Adipose tissue (tissue), 3 donors: ENCODE measurements around the gene FAM9C. TPM values are rescaled to one million over a fixed set of nuclear protein-coding genes. Genes with fewer than 3 reads are reported as not detected.
"Not testable (repeated sequence)": the region's sequence is repeated elsewhere in the genome, so short reads cannot be mapped to it uniquely, and the experiment has no call there.

Source experiments
- H3K27ac ChIP-seq: one replicate; pipeline ENCODE4 v1.5.1; 2013; ENCODE audit warnings: low read depth, low read length
- WGBS, 3 donors: extraction: QIAGEN DNeasy Blood & Tissue Kit; methylation state at CpG; one replicate each; pipeline ENCODE4 v1.1.7; 2013; 5-methylcytosine and 5-hydroxymethylcytosine counted together
- polyA plus RNA-seq, 3 donors: library from polyadenylated mRNA; stranded (reverse); fragments of 200-250 nt; gene quantifications; one replicate each; pipeline ENCODE4 v1.2.3, GENCODE V29; 2013
- donor health status: healthy with polysubstance abuse.
- donor health status: Bipolar disorder and iron deficiency.
- donor health status: healthy.

Gene FAM9C
- polyA plus RNA-seq, 3 donors: 0.09 TPM; not detected in 2

DNA sequence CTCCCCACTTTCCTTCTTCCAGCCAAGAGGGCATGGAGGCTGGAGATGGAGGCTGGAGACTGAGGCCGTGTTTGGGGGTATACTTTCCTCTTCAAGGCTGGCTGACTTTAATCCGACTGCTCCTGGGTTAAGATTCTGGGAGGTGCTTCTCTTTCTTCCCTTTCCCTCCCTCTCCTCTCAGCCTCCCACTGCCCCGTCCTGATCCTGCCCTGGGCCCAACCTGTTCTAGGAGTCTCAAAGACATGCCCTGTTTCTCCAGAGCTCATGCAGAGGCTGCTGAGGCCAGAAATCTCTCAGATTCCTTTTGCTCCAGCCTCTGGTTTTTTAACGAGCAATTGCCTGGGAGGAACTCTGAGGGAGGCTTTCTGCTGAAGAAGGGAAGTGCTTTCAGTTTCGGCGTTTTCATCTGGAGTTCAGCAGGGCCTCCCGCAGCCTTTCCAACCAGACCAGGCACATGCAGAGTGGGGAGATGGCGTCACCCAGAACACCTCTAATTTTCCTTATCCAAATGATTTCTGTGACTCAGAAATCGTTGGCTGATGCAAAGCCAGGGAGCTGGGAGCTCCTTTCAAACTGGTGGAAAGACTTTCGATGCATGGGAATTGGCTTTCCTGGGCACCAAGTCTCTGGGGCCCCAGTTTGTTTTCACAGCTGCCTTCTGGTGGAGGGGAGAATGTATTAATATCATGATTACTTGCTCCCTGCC, 34.5 kb upstream of the FAM9C start:
- H3K27ac ChIP-seq: peak overlapping the region; percentile 28
- WGBS, 3 donors: 10 to 39% (median 19%) methylated on average over 10 of the region's 10 CpGs

DNA sequence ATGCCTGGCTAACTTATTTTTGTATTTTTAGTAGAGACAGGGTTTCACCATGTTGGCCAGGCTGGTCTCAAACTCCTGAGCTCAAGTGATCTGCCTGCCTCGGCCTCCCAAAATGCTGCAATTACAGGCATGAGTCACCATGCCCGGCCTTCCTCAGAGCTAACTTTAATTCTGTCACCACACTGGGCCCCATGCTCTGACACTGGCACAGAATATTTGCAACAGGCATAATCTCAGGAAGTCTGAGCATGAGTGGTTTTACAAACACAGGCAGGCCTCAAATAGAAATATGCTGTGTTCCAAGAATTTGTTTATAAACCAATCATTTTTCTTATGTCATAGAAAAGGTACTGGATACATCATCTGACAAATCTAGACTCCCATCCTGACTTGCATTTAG, 32.7 kb upstream of the FAM9C start:
- 33 to 52% (median 47%) methylated on average over 2 of the region's 2 CpGs for WGBS, 3 donors
- H3K27ac ChIP-seq: no peak overlapping the region

DNA sequence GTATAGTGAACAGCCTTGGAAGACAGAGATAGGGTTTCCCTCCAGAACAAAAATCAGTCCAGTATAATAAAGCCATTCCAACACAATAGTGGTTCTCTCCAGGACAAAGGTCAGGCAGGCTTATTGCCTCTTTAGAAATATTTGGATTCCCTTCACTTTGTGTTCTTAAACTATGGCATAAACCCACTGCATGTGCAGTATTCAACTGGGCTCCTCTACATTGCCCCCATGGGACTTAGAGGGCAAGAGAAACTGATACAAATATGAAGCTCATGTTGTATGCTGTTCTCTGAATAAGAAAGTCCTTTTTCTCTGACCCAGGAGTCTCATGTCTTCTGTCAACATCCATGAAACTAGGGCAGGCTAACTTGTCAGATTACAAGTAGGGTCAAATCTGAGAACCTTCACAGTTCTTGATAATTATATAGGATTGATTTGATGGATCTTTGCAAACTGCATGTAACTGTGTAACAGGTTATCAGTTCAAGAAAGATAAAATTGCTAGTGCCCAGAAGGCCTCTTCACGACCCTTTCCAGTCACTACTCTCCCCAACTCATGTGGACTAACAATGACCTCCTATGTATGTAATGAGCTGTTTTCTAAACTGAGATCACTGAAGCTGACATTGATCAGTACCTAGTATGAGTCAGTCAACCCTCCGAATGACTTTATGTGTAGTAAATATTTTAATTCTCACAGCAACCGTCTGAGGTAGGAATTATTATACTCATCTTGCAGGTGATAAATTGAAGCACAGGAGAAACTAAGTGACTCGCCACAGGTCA, 31.9 kb upstream of the FAM9C start:
- no peak overlapping the region for H3K27ac ChIP-seq
- 77 to 93% (median 86%) methylated on average over 4 of the region's 4 CpGs for WGBS, 3 donors

DNA sequence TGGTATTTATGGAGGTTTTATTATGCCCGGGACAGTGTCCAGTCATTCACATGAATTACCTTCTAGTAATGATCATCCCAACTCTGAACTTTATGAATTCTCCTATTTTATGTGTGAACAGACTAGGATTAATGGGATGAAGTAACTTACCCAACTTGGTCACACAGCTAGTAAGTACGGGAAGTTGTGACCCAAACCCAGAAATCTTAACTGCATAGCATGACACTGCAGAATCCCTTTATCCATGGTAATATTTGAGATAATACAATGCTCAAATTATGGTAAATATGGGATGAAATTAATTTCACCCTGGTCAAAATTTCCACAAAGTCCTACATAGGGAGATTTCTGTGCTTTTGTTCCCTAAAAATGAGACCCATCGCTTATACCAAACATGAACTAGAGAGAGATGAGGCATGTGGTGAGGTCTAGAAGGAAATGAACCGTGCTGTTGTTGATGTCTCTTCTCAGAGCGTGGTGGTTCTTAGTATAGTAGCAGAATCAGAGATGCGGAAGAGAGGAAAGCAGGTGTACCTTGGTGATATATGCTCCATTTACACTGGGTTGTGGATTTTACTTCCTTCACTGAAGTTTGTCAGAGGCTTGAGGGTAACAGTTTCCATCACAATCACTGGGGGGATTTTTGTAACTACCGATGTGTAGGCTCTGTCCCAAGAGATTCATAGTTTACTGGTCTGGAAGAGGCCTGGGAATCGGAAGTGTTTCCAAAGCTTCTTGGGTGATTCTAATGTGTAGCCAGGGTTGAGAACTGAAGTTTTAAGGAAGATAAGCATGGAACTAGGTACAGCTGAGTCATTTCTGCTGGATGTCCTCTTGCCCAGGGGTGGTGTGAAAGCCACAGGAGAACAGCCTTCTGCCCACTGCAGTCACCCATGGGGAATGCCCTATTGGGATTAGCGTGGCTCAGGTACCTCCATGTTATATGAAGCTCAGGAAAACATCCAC, 30.2 kb upstream of the FAM9C start:
- WGBS, 3 donors: 74 to 89% (median 77%) methylated on average over 9 of the region's 9 CpGs
- H3K27ac ChIP-seq: no peak overlapping the region

DNA sequence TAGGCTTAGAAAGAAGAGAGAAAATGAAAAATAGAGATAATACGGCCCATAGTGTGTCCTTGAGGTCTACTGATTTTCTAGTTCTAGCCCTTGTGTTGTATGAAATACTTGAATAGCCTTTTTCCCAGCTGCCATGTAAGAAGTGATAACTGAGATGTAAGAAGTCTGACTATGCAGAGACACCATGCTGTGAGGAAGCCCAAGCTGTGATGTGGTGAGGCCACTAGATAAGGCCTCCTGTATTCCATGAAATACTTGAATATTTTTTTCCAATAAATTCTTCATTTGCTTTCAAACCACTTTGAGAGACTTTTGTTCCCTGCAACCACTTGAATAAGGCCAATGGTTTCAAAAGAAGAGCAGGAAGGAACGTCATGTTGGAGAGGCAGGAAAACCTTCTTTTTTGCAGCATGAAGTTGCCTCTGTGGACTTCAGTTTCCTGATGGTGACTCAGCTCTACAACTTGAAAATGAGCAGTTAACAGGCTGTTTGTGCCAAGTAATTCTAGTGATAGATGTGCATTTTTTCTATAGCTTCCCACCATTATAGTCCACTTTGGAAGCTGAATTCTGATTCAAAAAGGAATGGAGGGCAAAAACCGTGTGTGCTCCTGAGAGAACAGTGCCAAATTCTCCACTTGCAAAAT, 25.5 kb upstream of the FAM9C start:
- WGBS, 3 donors: 55 to 87% (median 68%) methylated on average over 3 of the region's 3 CpGs
- H3K27ac ChIP-seq: no peak overlapping the region

DNA sequence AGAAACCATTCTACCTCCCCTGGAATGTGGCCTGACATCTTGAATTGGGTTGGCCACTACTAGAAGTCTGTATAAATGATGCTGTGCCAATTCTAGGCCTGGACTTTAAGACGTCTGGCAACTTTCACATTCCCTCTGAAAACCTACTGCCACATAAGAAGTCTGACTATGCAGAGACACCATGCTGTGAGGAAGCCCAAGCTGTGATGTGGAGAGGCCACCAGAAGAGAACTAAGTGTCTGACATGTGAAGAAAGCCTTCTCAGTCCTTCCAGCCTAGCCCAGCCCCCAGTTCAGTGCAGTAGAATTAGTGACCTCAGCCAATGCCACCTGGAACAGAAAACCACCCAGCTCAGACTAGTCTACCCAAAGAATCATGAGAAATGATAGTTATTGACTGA, 24.2 kb upstream of the FAM9C start:
- WGBS, 3 donors: 58 to 89% (median 86%) methylated on average over 1 of the region's 1 CpG

DNA sequence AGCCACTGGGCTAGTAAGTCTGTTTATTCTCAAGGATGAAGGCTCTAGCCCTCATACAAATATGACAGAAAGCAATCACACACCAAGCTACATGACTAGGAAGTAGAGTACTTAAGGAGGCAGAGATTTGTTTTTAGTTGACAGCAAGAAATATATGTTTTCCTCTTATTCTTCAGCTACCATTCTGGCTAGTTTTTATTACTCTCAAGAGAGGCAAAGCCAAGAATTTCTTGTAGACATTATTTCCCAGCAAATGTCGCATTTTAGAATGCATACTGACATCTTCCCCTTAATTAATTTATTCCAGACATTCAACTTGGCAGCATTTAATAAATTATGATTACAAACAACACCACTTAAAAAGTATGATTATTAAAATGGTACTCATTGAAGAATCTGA, 23.4 kb upstream of the FAM9C start:
- 74 to 94% (median 84%) methylated on average over 1 of the region's 1 CpG for WGBS, 3 donors

More for the DNA sequence above, 24.2 kb upstream of the FAM9C start:
- H3K27ac ChIP-seq: no peak overlapping the region

DNA sequence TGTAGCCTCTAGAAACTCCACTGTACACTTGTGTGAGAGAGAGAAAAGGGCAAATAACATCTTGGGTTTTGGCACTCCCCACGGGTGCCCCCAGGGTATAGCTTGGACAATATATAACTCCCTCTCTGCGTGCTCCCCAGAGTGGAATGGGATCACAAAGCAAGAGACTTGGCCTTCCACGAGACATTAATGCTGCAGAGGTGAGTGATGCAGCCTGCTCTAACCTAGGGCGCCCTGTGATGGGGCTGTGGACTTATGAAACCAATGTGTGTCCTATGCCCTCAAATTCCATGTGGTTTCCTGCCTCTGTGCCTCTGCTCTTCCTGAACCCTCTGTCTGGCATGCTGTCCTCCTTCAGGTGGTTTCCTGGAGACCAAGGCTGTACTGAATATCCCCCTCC, 22.0 kb upstream of the FAM9C start:
- no peak overlapping the region for H3K27ac ChIP-seq

More for the DNA sequence above, 23.4 kb upstream of the FAM9C start:
- no peak overlapping the region for H3K27ac ChIP-seq

DNA sequence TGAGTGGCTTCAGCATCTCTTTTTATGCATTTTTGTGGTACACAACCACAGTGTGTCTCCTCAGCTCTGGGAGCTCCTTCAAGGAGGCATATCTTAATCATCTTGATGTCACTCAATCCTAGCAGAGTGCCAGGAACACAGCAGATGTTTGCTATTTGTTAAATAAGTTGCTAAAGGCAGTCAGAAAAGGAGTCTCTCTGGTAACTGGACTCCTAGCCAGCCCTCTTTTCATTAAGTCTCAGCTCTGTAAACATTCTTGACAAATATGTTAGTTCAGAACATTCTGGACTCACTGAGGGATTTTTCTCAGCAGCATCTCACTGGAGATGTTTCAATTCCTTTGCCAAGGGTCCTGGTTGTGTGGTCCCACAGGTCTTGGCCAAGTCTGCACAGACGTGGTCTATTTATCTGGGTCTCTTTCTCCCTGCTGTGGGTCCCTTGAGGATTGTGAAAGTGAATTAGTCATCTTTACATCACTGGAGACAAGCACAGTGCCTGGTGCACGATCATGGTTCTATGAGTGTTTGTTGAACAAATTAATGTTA, 20.3 kb upstream of the FAM9C start:
- WGBS, 3 donors: 55 to 63% (median 57%) methylated on average over 2 of the region's 2 CpGs
- H3K27ac ChIP-seq: no peak overlapping the region

More for the DNA sequence above, 22.0 kb upstream of the FAM9C start:
- WGBS, 3 donors: 73 to 100% (median 89%) methylated on average over 4 of the region's 4 CpGs

DNA sequence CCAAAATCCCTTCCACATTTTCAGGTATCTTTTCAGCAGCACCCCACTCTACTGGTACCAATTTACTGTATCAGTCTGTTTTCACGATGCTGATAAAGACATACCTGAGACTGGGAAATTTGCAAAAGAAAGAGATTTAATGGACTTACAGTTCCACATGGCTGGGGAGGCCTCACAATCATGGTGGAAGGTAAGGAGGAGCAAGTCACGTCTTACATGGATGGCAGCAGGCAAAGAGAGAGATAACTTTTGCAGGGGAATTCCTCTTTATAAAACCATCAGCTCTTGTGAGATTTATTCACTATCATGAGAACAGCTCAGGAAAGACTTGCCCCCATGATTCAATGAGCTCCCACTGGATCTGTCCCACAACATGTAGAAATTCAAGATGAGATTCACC, 18.7 kb upstream of the FAM9C start:
- not testable (repeated sequence) for H3K27ac ChIP-seq
- 91 to 97% (median 95%) methylated on average over 2 of the region's 2 CpGs for WGBS, 3 donors

DNA sequence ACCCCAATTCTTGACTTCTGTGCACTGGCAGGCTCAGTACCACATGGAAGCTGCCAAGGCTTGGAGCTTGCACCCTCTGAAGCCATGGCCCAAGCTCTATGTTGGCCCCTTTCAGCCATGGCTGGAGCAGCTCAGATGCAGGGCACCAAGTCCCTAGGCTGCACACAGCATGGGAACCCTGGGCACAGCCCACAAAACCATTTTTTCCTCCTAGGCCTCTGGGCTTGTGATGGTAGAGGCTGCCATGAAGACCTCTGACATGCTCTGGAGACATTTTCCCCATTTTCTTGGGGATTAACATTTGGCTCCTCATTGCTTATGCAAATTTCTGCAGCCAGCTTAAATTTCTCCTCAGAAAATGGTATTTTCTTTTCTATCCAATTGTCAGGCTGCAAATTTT, 17.9 kb upstream of the FAM9C start:
- H3K27ac ChIP-seq: not testable (repeated sequence)

DNA sequence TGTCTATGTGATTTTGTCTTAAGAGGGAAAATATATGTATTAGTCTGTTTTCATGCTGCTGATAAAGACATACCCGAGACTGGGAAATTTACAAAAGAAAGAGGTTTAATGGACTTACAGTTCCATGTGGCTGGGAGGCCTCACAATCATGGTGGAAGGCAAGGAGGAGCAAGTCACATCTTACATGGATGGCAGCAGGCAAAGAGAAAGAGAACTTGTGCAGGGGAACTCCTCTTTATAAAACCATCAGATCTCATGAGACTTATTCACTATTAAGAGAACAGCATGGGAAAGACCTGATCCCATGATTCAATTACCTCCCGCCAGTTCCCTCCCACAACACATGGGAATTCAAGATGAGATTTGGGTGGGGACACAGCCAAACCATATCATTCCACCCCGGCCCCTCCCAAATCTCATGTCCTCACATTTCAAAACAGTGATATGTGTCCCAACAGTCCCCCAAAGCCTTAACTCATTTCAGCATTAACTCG, 16.8 kb upstream of the FAM9C start:
- 88 to 94% (median 94%) methylated on average over 4 of the region's 4 CpGs for WGBS, 3 donors
- not testable (repeated sequence) for H3K27ac ChIP-seq

DNA sequence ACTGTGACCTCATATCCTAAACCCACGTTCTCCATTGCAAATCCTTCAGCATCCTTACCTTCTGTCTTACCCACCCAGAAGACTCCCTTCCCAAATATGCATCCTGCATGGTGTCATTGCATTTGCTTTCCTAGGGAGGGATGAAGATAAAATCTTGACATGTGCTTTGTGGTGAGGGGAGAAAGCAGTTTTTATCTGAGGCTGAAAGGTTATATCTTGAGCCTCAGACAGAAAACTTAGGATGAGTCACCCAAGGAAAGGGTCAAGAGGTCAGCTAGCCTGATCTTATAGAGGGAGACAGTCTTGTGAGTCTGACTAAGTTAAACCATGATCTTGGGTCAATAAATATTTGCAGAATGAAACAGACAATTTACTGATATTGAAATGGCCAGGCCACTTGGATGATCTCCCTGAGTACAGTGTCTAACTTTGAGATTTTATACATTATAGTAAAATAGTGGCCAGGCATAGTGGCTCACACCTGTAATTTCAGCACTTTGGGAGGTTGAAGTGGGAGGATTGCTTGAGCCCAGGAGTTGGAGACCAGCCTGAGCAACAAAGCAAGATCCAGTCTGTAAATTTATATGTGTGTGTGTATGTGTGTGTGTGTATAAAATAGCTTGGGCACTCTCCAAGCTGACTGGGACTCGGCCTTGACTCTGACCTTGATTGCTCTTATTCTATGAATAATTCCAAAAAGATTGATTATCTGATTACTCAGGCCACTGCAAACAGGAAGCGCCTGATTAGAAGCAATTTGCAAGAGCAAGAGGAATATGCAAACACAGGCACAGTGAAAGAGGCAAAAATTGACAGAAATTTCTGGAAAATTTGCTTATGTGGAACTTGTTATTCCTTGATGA, 15.4 kb upstream of the FAM9C start:
- no peak overlapping the region for H3K27ac ChIP-seq
- 39 to 74% (median 61%) methylated on average over 3 of the region's 3 CpGs for WGBS, 3 donors

DNA sequence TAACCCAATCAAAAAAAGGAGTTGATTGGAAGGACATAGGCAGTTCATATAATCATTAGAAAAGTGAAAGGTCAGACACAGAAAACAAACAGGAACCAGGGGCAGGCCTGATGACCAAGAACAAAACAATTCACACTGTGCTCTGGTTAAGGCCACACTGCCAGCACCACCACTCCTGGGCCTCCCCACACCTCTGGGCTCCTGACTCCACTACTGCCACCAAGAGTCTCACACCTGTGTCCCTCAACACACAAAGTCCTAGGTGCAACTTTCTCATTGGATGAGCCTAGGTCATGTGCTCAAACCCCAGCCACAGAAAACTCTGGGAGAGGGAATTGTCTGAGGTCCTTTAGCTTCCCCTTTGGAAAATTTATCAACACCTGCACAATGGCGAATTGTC, 11.1 kb upstream of the FAM9C start:
- 74 to 94% (median 93%) methylated on average over 1 of the region's 1 CpG for WGBS, 3 donors
- H3K27ac ChIP-seq: no peak overlapping the region

DNA sequence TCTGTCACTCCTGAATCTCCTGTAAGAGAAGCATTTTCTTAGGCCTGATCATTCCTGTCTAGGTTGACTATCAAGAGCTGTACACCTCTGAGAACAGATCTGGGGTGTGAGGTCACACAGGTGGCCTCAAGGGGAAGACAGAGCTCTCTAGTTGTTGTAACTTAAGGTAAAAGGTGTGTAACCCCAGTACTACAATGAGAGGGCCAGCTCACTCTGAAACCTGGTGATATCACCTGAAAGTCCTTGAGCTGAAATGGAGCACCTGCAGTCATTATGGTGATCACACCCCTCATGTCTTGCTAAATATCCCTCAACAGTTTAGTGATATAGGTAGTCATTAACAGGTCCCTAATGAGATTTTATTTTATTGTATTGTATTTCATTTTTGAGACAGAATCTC, 8.8 kb upstream of the FAM9C start:
- H3K27ac ChIP-seq: no peak overlapping the region

DNA sequence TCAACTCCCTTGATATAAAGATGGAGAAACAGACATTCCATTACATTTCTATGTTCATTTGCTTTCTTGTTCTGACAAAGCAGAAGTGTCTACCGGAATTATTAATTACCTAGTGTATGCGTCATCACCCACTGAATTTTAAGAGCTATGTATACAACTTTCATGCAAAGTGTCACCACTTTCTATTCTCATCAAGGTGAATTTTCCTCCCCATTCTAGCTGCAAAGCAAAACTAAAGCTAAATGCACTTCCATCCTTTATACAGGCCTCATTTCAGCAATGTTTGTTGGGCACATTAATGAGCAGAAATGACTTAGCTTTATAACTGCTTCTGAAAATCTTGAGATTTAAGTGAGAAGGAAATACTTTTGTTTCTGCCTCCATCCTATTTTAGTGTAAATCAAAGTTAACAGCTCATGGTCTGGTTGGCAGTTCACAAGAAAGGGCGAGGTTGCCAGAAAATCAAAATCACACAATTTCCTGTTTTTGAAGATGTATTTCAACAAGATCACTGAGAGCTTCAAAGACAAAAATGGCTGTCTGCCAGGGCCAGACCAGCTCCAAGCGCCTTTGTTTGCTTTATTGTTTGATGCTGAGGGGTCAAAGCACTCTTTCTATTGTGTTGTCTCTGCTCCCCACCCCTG, 7.2 kb upstream of the FAM9C start:
- H3K27ac ChIP-seq: no peak overlapping the region
- 56 to 75% (median 59%) methylated on average over 4 of the region's 4 CpGs for WGBS, 3 donors

DNA sequence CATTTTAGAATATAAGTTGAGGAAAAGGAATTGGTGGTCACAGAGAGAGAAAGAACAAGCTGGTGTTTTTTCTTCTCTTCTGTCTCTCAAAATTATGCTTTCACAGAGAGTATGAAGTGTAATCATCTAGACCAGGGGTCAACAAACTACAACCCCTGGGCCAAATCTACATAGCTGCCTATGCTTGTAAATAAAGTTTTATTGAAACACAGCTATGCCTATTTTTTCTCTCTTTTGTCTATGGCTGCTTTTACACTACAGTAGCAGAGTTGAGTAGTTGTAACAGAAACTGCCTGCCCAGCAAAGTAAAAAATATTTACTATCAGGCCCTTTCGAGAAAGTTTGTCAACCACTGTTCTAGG, 6.7 kb upstream of the FAM9C start:
- no peak overlapping the region for H3K27ac ChIP-seq

More for the DNA sequence above, 6.7 kb upstream of the FAM9C start:
- 80 to 85% (median 84%) methylated on average over 1 of the region's 1 CpG for WGBS, 3 donors
